ENCODE measurements around the gene PDE11A.
"Not testable (repeated sequence)": the region's sequence is repeated elsewhere in the genome, so short reads cannot be mapped to it uniquely, and the experiment has no call there.

The PDE11A gene

GRCh38 chr2:177828557-177828956 is 244.0 kb downstream of the PDE11A start:
- DNase-seq (ENCODE audit: extremely low read depth in 1 of 2, low read depth in 1 of 2), result no peak

DNA sequence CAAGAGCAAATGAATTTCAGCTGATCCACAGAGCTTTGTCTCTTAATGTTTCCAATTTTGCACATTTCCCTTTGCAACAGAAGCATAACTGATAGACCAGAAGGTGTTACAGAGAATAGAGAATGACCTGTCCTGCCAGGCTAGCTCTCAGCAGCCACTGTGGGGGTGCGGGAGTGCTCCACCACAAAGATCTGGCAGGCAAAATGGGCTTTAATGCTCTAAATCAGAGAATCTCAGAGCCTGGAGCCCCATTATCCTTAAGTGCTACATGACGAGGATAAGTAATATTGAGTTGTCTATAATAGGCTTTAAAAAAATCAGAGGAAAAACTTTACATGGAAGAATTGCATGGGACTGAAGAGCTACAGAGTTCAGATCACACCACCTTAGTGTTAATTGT is 245.7 kb downstream of the PDE11A start:
- no peak for DNase-seq (ENCODE audit: extremely low read depth in 1 of 2, low read depth in 1 of 2)

DNA sequence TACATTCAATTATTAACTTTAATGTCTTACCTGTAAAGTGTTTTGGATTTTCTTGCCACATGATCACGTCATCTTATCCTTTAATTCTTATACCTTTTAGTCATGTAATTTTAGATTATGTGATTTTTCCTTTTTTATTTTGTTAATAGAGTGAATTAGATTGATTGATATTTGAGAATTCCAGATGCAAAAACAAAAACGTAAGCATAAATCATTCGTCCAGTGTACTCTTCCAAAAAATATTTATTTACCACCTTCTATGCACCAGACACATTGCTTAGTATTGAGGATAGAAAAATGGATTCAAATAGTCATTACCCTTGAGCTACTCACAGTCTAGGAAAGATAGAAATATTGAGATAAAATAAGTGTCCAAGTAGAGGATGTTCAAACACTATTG is 249.6 kb downstream of the PDE11A start:
- DNase-seq (ENCODE audit: extremely low read depth in 1 of 2, low read depth in 1 of 2), result no peak

GRCh38 chr2:177818412-177818811 is 254.2 kb downstream of the PDE11A start:
- DNase-seq (ENCODE audit: extremely low read depth in 1 of 2, low read depth in 1 of 2), result no peak

DNA sequence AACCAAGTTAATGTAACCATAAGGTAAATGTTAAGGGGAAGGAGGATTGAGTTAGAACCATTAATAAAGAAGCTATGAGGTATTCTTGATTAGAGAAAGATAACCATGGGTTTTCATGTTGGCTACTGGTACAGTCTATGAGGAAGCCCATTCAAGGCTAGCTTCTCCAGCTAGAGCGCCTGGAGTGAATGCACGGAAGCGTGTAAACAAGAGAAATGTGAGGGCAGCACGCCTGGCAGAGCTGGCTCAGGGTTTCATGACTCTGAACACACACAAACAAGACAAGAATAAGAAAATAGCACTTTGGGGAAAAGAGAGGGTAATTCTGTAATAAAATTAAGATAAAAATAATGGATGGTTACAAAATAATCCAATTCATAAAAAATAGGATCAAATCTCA is 255.3 kb downstream of the PDE11A start:
- no peak for DNase-seq (ENCODE audit: extremely low read depth in 1 of 2, low read depth in 1 of 2)

DNA sequence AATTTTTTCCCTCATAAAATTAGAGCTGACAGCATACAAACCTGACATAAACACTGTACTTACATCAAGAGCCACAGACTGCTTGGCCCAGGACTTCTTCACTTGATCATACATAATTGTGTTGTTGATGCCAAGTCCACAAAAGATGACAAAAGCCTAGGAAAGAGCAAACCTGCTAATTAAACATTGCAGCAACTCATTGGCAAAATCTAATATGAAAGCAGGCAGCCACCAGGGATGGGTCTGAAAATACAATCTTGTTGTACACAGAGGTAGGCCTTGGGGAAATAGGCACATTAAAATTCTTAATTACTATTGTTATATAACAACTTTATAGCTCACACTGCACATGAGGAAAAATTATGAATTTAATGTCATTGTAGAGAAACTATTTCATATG is 255.8 kb downstream of the PDE11A start:
- DNase-seq (ENCODE audit: extremely low read depth in 1 of 2, low read depth in 1 of 2), result no peak

- DNase-seq (ENCODE audit: extremely low read depth in 1 of 2, low read depth in 1 of 2), result no peak
These were observed 259.7 kb downstream of the PDE11A start for GRCh38 chr2:177812713-177813396.

GRCh38 chr2:177810906-177811305 is 261.7 kb downstream of the PDE11A start:
- no peak for DNase-seq (ENCODE audit: extremely low read depth in 1 of 2, low read depth in 1 of 2)

- no peak for DNase-seq (ENCODE audit: extremely low read depth in 1 of 2, low read depth in 1 of 2)
These were observed 263.4 kb downstream of the PDE11A start for GRCh38 chr2:177808984-177809809.

DNA sequence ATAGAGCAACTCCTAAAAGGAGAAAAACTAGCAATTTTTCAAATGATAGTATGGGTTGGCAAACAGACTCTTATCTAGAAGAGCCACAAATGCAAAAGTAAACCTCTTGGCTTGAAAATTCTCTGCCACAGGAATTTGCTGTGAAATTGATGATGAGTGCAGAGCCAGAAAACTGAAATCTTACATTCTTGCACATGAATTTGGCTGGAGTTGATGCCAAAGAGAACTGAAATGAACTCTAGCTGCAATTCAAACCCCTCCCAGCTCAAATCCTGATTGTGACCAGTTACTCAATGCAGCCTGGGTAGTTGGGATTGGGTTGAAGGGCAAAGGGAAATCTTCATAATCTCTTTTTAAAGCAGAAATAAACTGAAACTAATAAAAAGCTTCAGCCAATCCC is 266.6 kb downstream of the PDE11A start:
- no peak for DNase-seq (ENCODE audit: extremely low read depth in 1 of 2, low read depth in 1 of 2)

- DNase-seq (ENCODE audit: extremely low read depth in 1 of 2, low read depth in 1 of 2), result no peak
These were observed 273.0 kb downstream of the PDE11A start for GRCh38 chr2:177799531-177799930.

- DNase-seq (ENCODE audit: extremely low read depth in 1 of 2, low read depth in 1 of 2), result no peak
These were observed 274.8 kb downstream of the PDE11A start for GRCh38 chr2:177797808-177798207.

GRCh38 chr2:177796654-177797415 is 275.7 kb downstream of the PDE11A start:
- DNase-seq (ENCODE audit: extremely low read depth in 1 of 2, low read depth in 1 of 2), result no peak

- DNase-seq (ENCODE audit: extremely low read depth in 1 of 2, low read depth in 1 of 2), result no peak
These were observed 276.6 kb downstream of the PDE11A start for GRCh38 chr2:177796011-177796410.

GRCh38 chr2:177785143-177785542 is 287.4 kb downstream of the PDE11A start:
- not testable (repeated sequence) for DNase-seq (ENCODE audit: extremely low read depth in 1 of 2, low read depth in 1 of 2)

GRCh38 chr2:177784745-177785067 is 287.9 kb downstream of the PDE11A start:
- DNase-seq (ENCODE audit: extremely low read depth in 1 of 2, low read depth in 1 of 2), result no peak

DNA sequence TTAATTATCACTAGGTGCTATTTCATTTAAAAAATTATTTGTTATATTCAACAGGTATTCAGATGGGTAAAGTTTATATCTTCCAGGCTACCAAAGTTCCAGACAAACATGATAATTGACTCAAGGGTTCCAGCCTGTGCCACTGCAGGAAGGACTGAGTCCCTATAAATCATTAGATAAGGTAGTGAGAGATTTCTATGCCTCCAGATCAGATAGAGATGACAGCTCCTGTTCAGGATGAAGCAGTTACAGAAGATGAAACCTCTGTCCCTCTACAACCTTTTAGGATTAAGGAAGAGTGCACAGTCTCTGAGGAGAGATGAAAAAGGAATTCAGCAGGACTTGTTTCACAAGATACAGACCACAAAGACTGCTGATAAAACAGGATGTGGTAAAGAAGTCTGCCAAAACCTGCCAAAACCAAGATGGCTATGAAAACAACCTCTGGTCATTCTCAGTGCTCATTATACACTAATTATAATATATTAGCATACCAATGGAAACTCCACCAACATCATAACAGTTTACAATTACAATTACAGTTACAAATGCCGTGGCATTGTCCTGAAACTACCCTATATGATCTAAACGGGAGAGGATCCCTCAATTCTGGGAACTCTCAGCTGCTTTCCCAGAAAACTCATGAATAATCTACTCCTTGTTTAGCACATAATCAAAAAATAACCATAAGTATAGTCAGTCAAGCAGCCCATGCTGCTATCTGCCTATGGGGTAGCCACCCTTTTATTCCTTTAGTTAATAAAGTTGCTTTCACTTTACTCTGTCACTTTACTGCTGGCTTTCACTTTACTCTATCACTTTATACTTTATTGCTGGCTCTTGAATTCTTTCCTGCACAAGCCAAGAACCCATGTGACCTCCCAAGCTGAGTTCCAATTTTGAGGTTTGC is 288.5 kb downstream of the PDE11A start:
- no peak for DNase-seq (ENCODE audit: extremely low read depth in 1 of 2, low read depth in 1 of 2)

DNA sequence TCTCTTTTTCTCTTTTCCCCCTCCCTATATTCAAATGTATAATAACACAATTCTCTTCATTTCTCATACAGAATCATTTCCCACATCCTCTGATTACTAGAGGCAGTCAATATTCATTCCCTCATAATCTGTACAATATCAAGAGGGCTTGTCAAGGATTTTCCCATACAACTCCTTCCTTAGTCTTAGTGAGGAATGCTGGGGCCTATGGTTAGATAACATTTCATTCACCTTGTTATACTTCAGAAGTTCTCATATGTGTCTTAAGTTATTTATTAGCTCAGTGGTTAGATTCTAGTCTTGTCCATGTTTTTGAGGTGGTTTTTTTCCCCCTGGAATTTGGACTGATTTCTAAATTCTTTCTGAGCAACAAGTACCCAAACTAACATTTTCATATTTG is 289.5 kb downstream of the PDE11A start:
- DNase-seq (ENCODE audit: extremely low read depth in 1 of 2, low read depth in 1 of 2), result no peak

DNA sequence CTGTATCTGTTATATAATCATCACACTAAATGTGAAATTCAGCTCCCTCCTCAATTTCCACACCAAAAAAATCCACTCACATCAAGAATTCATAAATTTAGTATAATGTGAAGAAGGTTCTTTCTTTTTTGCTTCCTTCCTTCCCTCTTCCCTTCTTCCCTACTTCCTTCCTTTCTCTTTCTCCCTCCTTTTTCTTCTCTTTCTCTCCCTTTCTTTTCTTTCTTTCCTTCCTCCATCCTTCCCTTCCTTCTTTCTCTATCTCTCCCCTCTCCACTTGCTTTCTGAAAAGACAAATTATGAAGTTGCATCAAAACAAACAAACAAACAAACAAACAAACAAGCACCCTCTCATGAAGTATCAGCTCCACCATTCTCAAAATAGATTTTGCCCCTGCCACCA is 290.0 kb downstream of the PDE11A start:
- DNase-seq (ENCODE audit: extremely low read depth in 1 of 2, low read depth in 1 of 2), result no peak

DNA sequence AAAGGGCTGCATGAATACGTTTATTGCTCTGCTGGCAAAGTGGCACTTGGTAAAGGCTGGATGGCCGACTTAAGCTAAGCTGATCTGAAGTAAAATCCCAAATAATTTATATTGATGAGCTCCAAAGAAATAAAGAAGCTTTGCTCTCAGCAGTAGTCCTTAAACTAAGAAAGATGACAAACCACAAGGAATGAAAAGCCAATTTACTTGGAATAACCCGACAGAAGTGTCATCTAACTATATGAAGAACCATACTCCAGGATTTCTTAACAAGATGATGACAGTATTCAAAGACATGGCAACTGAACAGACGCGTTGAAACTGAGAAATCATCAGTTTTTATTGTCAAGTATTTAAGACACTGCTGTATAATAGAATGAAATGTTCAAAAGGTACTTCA is 294.1 kb downstream of the PDE11A start:
- DNase-seq (ENCODE audit: extremely low read depth in 1 of 2, low read depth in 1 of 2), result no peak

DNA sequence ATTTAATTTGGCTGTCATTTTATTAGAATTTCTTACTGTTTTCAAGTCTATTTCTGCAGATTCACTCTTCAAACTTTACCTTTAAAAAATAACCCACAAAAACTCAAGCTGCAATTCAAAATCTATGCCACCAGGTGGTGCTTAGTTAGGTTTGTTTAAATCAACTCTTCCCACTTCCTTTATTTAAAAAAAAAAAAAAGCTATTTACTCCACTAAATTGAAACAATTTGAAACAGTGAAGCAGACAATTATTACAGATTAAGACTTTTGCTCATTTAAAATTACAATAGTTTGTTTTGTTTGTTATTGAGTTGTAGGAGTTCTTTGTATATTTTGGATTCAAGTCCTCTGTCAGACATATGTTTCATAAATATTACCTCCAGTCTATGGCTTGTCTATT is 300.0 kb downstream of the PDE11A start:
- DNase-seq (ENCODE audit: extremely low read depth in 1 of 2, low read depth in 1 of 2), result no peak

Data from stimulated activated CD8-positive, alpha-beta memory T cell treated with anti-CD3 and anti-CD28 coated beads, Interleukin-7, amount 100 ng/mL, for 48 hours (primary cell).